ENCODE results near the gene E2F6.

Gene E2F6

GRCh38 chr2:11478899-11479605, 13.1 kb upstream of the E2F6 start:
- TF ChIP-seq, protein P1, sequence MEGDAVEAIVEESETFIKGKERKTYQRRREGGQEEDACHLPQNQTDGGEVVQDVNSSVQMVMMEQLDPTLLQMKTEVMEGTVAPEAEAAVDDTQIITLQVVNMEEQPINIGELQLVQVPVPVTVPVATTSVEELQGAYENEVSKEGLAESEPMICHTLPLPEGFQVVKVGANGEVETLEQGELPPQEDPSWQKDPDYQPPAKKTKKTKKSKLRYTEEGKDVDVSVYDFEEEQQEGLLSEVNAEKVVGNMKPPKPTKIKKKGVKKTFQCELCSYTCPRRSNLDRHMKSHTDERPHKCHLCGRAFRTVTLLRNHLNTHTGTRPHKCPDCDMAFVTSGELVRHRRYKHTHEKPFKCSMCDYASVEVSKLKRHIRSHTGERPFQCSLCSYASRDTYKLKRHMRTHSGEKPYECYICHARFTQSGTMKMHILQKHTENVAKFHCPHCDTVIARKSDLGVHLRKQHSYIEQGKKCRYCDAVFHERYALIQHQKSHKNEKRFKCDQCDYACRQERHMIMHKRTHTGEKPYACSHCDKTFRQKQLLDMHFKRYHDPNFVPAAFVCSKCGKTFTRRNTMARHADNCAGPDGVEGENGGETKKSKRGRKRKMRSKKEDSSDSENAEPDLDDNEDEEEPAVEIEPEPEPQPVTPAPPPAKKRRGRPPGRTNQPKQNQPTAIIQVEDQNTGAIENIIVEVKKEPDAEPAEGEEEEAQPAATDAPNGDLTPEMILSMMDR (conservative IDR thresholded peaks at IDR 0.05; ENCODE audit: control insufficient read depth, insufficient read depth, low read depth, low read length) = no peak
- DNase-seq (ENCODE audit: low read depth) = no peak
- no peak overlapping the region for H3K4me3 ChIP-seq (ENCODE audit: control insufficient read depth, low read depth, low read length)

DNA sequence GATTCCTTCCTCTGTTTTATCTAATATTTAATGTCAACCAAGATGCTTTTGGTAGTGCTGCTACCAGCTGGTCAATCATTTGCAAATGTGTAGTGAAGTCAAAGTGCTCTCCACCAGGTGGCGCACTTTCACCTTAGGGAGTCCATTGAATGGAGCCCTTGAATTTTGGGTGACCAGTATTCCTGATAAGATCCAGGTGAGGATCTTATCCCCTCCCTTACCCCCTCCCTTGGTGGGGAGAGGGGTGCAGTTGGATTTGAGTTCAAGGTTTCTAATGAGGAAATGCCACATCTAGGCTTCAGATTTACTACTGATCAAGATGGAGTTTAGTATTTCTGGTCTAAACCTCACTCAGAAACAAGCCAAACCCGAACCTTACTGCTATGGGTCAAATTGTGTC, 12.0 kb upstream of the E2F6 start:
- TF ChIP-seq, protein P1 (conservative IDR thresholded peaks at IDR 0.05; ENCODE audit: control insufficient read depth, insufficient read depth, low read depth, low read length) = peak; percentile 87
- DNase-seq (ENCODE audit: low read depth) = peak; percentile 88
- H3K4me3 ChIP-seq (ENCODE audit: control insufficient read depth, low read depth, low read length) = no peak overlapping the region

GRCh38 chr2:11473659-11474433, 7.9 kb upstream of the E2F6 start:
- TF ChIP-seq, protein P1 (conservative IDR thresholded peaks at IDR 0.05; ENCODE audit: control insufficient read depth, insufficient read depth, low read depth, low read length) = no peak
- DNase-seq (ENCODE audit: low read depth) = no peak
- H3K4me3 ChIP-seq (ENCODE audit: control insufficient read depth, low read depth, low read length) = no peak overlapping the region

- no peak for DNase-seq (ENCODE audit: low read depth)
- no peak overlapping the region for H3K4me3 ChIP-seq (ENCODE audit: control insufficient read depth, low read depth, low read length)
- TF ChIP-seq, protein P1 (conservative IDR thresholded peaks at IDR 0.05; ENCODE audit: control insufficient read depth, insufficient read depth, low read depth, low read length) = no peak
These were observed 1.8 kb upstream of the E2F6 start for GRCh38 chr2:11467749-11468148.

DNA sequence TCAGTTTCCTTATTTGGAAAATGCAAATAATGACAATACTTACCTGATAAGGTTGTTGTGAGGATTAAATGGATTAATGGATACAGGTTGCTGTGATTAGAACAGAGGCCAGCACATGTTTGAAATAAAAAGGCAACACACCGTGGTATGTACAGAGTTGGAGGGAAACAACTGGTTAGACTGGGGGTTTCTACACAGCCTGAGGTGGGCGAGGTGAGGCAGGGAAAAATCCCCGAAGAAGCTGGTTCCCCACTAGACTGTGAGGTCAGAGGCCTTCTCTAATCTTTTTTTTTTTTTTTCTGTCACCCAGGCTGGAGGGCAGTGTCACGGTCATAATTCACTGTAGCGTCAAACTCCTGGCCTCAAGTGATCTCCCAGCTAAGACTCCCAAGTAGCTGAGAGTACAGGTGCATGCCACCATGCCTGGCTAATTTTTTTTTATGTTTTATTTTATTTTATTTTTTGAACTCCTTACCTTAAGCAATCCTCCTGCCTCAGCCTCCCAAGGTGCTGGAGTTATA, 1.2 kb upstream of the E2F6 start:
- no peak overlapping the region for H3K4me3 ChIP-seq (ENCODE audit: control insufficient read depth, low read depth, low read length)
- TF ChIP-seq, protein P1 (conservative IDR thresholded peaks at IDR 0.05; ENCODE audit: control insufficient read depth, insufficient read depth, low read depth, low read length) = no peak
- DNase-seq (ENCODE audit: low read depth) = no peak

DNA sequence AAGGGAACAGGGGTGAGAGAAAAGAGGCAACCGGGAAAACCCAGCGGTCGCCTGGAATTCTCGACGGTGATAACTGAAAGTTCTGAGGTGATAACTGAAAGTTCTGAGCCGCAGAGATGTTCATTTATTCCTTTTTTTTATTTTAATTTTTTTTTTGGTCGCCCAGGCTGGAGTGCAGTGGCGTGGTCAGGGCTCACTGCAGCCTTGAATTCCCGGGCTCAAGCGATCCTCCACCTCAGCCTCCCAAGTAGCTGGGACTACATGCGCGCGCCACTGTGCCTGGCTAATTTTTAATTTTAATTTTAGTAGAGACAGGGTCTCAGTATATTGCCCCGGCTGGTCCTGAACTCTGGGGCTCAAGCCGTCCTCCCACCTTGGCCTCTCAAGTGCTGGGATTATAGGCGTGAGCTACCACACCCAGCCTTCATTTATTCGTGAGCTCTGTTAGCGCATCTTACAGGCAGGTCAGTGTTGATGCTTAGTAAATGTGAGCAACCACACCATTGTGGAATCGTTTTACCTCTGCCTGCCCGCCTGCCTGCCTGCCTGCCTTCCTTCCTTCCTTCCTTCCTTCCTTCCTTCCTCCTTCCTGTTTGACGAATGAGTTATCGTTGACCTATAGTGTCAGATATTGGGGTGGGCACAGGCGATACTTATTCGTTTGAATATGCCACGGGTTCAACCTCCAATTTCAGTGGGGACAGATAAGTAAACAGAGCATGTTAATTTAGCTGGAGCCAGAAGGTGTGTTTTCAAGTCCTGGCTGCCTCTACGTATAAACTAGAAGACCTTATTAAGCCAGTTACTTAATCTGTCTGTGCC, 557 bp upstream of the E2F6 start:
- DNase-seq (ENCODE audit: low read depth) = no peak
- peak overlapping the region; percentile 61 for H3K4me3 ChIP-seq (ENCODE audit: control insufficient read depth, low read depth, low read length)
- TF ChIP-seq, protein P1 (conservative IDR thresholded peaks at IDR 0.05; ENCODE audit: control insufficient read depth, insufficient read depth, low read depth, low read length) = no peak

Data from fibroblast of mammary gland (primary cell).